HG03432 (cell line): ENCODE results near the gene GNB1.
A peak's percentile ranks its signal among the peaks of the same experiment; 100 is the strongest.

Experiments
- ATAC-seq: cut with Tn5 transposase; IDR thresholded peaks from one replicate; pipeline ENCODE4 v1.9.1; 2021; ENCODE audit warnings: mild to moderate bottlenecking, moderate library complexity; ENCODE audit not compliant: unreplicated experiment

GNB1 gene

DNA sequence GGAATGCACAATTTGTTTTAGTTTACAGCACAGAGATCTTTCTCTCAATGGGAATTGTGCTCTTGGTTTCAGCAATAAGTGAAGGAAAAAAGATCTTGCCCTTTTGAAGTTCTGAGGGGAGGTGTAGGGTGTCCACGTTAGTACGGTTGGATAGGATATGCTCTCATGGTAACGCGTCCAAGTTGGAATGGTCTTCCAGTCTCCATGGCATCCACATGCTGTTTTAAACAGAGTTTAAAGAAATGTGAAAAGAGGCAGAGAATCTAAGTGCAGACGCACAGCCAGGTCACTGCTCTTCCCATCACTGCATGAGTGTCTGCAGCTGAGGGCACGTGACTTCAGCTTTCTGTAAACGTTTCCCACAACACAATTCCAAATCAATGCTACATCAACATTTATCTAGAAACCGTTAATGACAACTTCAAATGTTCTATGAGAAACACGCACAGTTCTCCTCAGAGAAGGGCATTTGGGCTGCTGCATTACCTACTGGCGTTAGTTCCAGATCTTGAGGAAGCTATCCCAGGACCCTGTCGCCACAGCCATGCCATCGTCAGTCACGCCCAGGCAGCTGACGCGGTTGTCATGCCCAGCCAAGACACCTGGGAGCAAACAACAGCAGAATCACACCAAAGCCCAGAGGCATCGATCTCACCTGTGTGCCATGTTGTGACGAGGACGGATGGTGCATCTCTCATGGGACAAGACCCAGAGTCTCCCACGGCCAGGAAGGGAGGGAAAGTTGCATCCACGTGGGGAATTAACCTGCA lies 103.9 kb downstream of the GNB1 start:
- no peak for ATAC-seq

DNA sequence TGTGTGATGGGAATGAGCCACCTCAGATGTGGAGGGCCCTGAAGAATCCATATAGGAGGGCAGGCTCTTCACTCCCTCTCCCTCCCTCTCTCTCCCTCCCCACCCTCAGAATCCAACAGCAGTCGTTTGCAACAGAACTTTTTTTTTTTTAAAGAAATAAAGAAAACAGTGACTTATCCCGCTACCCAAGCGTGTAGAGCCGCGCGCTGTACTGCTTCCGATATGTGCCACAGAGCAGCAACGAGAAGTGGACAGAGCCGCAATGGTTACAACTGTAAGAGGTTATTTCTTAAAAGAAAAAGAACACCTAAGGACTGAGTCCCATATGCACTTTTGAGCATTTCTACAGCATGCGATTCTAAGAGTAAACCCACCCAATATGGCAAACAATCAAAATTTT lies 105.2 kb downstream of the GNB1 start:
- no peak for ATAC-seq

DNA sequence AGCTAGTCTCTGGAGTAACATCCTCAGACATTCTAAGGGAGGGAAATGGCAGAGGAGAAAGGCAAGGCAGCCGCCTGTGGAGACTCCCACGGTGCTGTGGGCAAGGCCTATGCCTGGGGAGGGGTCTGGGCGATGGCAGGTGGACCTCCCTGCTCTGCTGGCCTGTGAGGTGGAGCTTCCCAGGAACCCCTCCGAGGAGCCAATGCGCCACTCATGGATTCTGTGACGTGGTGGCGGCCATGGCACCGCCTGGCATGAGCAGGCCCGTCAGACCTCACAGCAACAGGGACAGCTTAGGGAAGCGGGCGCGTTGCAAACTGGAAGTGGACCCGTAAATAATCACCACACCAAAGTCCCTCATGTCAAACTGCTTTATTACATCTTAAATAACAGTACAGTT lies 106.0 kb downstream of the GNB1 start:
- no peak for ATAC-seq

DNA sequence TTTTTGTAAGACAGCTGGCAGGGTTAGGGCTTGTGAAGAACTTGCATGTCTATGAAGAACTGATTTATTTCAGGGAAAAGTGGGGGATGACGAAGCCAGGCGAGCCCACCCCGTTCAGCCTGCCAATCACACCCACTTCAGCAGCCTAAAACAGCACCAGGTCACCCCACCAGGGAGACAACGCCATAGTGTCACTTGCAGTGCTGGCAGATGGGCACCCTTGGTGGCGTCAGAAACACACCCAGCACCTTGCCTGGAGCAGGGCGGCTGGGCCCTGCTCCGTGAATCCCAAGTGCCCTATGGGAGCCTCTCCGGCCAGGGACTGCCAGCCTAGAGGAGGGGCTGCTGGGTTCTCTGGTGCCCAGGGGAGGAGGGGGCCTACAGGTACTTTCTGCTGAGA lies 107.6 kb downstream of the GNB1 start:
- no peak for ATAC-seq

DNA sequence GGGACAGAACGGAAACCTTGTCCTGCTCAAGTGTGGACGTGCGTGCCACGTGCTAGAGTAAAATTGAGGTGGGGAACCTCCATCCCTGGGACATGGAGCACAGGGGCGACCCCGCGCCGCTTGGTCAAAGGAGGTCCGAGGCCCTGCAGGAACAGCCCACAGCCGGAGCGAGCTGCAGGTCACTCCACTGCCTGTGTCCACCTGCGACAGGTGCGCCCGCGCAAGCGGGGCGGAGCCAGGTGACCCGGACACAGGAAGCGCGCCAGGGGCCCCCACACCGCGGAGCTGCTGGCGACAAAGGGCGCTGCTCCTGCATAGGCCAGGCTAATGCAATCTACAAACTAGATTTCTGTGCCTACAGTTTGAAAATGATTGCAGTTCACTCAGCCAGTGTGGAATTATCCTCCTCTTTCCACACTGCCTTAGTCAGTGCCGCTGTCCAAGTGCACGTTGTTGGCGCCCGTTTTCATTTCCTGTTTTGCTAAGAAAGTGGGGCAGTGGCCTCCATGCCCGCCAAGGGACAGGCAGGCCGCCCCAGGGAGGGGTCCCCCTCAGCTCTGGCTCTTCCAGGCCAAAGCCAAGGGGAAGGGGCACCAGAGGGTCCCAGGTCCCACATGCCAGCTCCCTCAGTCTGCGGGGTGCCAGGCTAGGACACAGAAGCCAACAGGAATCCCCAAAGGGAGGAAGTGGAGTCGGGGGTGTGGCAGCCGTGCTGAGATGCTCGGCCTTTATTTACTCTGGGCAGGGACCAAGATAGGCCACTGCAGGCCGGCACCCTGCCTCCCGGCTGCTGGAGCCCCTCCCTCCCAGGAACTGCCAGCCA lies 108.3 kb downstream of the GNB1 start:
- ATAC-seq: no peak

DNA sequence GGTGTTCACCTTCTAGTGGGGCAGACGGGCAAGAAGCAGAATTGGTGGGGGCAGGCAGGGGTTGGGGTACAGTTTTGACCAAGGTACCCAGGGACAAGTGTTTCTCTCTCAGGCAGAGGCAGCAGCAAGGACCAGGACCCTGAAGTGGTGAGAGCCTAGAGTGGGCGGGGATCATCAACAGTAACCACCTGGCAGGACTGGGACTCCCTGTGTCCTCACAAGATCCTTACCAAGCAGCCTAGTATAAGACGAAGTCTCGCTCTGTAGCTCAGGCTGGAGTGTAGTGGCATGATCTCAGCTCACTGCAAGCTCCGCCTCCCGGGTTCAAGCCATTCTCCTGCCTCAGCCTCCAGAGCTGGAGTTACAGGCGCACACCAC lies 109.4 kb downstream of the GNB1 start:
- no peak for ATAC-seq

DNA sequence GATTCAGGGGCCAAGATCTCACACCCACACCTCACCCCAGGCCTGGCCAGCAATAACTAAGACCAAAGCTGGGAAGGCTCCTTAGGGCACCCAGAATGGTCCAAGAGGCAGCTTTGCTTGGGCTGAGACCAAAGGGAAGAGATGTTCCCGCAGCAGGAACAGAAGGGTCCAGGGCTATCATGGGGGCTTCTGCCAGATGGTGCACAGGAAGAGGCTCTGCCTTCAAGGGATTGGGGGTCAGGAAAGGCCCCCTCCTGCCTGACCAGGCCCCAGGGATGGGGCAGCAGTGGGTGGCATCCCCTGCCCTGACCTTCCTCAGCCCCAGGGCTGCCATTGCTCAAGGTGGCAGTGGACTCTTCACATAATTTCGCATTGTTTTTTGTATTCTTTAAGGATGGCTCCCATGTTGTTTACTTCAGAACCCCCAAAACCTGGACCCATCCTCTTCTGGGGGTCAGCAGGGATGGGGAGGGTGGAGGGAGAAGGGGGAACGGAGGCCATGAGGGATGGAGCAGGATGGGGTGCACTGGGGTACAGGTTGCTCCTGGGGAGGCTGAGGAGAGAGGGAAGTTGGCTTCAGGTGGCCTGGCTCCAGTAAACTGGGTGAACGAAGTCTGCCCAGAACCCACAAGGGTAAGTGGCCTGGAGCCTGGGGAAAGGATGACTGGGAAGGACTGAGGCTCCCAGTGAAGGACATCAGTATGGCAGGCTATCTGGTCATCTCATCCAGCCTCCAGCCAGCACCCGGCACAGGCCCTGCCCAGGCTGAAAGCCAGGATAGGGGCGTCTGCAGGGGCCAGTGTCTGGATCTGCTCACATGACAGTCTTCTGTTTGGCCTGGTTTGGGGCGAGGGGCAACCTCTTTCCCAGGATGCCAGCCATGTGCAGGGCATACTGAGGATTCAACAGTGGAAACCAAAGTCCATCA lies 110.0 kb downstream of the GNB1 start:
- no peak for ATAC-seq

DNA sequence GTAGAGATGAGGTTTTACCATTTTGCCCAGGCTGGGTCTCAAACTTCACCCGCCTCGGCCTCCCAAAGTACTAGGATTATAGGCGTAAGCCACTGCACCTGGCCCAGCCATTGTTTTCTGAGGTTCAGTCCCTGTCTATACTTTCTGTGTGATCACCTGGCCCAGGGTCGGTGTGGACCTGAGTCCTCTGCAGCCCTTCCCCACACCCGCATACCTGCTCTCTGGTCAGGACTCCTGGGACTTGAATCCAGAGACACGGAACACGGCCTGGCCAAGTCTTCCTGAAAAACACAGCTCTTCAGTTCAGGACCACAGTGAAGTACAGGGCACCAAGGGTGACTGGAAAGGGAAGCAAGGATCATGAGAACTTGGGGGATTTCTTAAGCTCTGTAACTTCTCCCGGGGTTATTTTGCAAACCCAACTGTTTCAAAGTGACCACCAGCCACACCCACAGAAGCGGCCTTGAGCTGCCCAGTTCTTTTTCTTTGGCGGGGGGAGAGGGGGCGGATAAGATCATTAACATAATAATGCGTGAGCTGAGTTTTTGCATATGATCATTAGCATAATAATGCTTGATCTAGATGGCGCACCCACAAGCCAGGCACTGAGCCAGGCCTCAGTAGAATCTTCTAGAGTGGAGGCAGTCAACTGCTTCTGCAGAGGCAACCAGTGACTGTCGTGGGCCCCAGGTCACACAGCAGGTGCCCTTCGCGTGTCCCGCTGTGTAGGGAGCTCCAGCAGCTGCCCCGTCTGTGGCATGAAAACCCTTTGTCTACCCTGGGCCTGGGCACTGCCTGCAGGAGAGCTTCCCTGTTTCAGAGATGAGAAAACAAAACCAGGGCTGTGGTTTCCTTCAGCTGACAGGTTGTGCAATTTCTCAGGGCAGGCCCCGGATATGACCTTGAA lies 110.9 kb downstream of the GNB1 start:
- peak; percentile 35 for ATAC-seq

DNA sequence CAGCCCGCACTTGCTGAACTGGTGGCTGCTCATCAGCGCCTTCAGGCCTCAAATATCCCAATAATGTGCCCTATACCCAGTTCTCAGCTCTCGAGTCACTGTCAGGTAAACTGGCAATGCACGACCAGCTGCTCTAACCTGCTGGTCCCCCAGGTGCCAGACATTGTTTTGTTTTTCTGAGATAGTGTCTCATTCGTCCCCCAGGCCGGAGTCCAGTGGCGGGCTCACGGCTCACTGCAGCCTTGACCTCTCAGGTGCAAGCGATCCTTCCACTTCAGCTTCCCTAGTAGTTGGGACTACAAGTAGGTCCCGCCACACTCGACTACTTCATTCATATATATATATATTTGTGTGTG lies 111.6 kb downstream of the GNB1 start:
- no peak for ATAC-seq

DNA sequence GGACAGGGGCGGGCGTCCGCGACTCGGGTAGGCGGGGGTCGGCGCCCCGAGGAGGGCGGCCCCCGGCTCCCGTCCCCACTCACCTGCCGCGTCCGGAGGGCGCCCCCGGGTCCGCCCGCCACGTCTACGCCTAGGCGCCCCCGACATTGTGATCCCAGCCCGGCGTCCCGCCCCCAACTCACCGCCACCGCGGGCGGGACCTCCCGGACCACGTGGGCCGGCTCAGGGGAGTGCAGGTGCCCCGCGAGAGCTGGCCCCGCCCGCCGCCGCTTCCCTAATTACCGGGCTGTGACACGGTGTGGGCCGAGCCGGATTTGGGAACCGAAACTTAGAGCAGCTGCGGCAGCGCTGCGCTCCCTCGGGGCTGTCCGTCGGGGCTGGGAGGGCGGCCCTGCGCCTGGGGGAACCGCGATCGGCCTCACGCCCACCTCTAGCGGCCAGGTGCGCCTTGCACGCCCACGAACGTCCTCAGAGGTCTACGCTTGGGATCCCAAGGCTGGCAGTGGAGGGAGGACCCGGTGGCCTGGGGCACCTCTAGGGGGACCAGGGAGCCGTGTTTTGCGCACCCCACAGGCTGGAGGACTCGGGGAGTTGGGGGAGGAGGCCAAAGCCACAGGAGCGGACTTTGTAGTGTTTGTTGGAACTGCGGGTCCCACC lies 112.1 kb downstream of the GNB1 start:
- peak; percentile 74 for ATAC-seq

DNA sequence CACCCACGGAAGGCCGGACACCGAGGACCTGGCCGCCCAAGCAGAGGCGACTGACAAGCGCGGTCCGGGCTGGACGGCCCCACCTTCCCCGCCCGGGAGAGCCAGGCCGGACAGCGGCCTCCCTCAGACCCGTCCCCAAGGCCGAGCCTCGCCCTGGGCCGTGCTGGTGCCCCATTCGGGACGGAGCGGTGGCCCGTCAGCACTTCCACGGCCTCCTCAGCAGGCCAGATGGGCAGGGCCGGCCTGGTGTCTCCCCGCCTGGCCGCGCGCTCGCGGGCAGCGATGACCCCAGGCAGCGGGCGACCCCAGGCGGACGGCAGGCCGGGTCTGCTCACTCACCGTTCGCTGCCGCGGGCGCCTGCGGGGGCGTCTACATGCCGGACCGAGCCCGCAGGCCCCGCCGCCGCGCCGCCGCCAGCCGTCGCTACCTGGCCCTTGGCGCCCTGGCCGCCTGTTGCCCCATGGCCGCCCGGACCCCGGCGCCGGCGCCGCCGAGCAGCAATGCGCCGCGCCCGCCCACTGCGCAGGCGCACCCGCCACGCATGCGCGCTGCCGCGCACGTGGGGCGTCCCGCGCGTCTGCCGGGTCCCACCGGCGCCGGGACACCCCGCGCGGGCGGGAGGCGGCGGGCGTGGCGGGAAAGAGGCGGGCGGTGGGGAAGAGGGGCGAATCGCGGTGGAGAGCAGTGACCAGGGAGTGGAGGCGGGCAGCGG lies 112.8 kb downstream of the GNB1 start, which contains the start of gene NADK:
Gene NADK, minus strand, starts transcription at position 521 of the 713 bp plus-strand sequence. CDS start 13,064 bp downstream, outside the sequence.
- ATAC-seq: peak; percentile 41

DNA sequence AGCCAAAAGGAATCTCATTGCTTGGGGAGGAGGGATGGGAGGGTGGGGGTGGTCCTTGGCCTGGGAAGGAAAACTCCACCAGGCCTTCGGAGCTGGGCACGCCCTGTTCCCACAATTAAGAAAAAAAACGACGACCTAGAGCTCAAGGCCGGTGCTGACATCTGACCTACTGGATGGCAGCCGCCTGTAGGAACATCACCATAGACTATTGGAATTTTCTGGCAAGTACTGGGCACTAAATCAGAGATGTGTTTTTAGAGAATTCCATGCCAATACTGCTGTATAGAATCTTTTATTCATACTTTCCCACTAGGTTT lies 113.3 kb downstream of the GNB1 start:
- ATAC-seq: no peak

DNA sequence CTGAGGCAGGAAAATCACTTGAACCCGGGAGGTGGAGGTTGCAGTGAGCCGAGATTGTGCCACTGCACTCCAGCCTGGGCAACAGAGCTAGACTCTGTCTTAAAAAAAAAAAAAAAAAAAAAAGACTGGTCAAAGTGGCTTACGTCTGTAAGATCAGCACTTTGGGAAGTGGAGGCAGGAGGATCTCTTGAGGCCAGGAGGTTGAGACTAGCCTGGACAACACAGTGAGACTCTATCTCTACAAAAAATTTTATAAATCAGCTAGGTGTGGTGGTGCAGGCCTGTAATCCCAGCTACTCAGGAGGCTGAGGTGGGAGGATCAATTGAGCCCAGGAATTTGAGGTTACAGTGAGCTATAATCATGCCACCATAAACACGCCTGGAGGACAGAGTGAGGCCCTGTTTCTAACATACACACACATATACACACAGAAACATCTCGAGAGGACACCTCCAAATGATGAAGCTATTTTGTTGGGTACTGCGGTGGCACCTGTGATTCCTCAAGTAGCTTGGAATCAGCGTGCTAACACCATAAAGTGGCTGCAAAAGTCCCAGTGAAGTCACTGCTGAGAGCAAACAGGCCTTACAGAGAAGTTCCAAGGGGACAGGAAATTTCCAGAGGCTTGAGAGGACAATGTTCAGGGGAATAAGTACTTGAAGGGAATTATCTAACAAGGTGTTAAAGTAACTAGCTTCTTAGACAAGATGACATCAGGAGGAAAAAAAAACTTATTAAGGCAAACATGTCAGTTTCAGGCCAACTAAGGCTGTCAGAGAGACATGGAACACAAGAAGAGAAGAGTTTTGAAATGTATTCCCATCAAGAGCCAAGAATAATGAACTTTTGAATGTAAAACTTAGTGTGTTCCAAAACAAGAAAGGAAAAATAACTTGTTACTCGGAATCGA lies 114.0 kb downstream of the GNB1 start:
- ATAC-seq: no peak

DNA sequence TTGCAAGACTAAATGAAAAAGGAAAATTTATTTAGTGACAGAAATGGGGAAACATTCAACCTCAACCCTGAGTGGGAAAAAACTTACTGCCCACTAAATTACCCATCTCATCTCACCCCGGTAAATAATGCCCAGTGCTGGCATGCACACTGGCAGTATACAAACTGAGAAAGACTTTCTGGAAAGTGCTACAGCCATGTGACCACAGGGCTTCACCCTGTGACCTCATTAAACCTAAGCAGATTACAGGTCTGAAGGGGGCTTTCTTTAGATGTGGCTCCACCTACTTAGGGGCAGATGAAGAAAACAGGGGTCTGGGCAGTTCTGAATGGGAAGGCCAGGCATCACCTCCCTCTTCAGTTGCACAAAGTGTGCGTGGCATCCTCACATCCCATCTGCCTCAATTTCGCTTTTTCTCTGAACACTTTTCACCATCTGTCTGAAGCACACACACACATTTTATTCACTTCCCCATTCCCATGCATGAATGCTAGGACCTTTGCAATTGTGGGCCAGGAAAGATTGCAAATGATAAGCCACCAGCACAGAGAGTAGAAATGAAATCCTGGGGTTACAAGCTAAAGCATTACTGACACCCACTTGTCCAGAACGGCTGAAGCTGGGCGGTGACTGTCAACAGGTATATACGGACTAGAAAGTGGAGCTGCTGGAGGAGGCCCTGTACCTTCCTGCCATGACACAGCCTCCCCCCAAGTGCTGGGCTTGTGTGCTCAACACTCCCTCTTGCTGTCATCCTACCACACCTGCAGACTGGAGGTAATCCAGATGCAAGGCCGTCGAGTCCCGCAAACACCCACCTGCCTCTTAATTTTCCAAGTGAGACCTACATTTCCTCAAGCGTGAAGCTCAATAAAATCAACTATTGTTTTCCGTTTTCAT lies 115.3 kb downstream of the GNB1 start:
- no peak for ATAC-seq

DNA sequence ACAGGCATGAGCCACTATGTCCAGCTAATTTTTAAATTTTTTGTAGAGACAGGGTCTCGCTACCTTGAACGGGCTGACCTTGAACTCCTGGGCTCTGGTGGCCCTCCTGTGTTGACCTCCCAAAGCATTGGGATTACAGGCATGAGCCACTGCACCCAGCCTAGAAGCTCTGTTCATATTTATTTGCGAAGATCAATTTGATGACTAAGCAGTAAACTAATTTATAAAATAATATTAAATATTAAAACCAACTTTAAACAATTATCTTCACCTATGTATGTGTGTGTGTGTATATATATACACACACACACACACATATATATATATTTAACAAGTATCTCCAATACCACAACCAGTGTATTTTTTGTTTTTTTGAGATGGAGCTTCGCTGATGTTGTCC lies 117.0 kb downstream of the GNB1 start:
- ATAC-seq: no peak

DNA sequence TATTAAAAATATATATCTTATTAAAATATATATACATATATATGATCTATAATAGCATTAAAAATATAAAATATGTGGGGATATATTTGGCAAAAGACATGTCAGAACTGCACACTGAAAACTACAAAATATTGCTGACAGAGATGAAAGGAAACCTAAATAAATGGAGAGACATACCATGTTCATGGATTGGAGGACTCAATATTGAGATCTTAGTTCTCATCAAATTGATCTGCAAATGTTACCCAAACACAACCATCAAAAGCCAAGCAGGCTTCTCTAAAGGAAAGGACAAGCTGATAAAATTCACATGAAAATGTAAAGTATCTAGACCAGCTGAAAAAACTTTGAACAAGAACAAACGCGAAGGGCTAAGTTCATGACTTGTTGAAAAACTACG lies 119.8 kb downstream of the GNB1 start:
- ATAC-seq: no peak

DNA sequence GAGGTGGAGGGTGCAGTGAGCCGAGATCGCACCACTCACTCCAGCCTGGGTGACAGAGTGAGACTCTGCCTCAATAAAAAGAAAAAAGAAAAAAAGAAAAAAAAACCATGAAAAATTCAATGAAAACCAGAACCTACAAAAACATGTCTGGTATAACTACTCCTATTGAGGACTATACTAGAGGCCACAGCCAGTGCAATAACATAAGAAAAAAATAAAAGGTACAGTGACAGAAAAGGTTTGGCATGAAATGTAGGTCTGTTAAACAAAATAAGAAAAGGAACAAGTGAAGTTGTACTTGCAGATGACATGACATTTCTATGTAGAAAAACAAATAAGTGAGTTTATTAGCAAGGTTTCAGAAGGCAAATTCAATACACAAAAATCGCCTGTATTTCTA lies 120.8 kb downstream of the GNB1 start:
- no peak for ATAC-seq
